ENCODE results near the gene CRIP2. TPM values are rescaled to one million over a fixed set of nuclear protein-coding genes. Genes with fewer than 3 reads are reported as not detected.

Gene CRIP2
- total RNA-seq, 1 donor from 2014 or later: 71.8 TPM

DNA sequence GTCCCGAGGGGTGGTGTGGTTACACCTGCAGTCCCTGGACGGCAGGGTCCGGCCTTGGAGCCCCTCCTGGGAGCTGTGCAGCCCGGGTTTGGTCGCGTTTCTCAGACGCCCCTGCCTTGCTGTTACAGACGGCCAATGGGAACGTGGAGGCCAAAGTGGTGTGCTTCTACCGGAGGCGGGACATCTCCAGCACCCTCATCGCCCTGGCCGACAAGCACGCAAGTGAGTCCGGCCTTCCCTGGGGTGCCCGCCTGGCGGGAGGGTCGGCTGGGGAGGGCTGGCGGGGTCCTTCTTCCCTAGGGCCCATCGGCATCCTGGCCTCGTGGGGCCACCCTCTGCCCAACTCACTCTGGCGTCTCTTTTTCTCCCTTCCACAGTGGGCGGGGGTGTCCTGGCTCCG is 29.3 kb upstream of the CRIP2 start:
- H3K27ac Mint-ChIP-seq (ENCODE audit: unreplicated experiment): no peak overlapping the region
- Histone ChIP-seq H3K4me1 (ENCODE audit: insufficient read depth, low read length) (no peaks in the 10 kb centered on the region), H3K36me3 (ENCODE audit: insufficient read depth, low read length) (peaks cover 7% of the 10 kb centered on the region), H3K79me2 (ENCODE audit: insufficient read depth, low read length) (peaks cover 48% of the 10 kb centered on the region), H3K4me3 (ENCODE audit: insufficient read depth, low read depth, low read length) (no peak overlapping the region), H4K20me1 (ENCODE audit: insufficient read depth, low read length) (peaks cover 56% of the 10 kb centered on the region), H3K27me3 (ENCODE audit: insufficient read depth, low read length) (no peaks in the 10 kb centered on the region), H3K9ac (ENCODE audit: low read length) (no peak overlapping the region), H3K9me3 (ENCODE audit: insufficient read depth, low read depth, low read length) (no peaks in the 10 kb centered on the region), H3K27ac (ENCODE audit: low read depth, low read length) (no peak overlapping the region), H3K4me2 (ENCODE audit: low read length) (no peak overlapping the region), H2AFZ (ENCODE audit: low read depth, low read length) (no peak overlapping the region)
- H3K36me3 Mint-ChIP-seq (ENCODE audit: low read depth, unreplicated experiment): peaks cover 4% of the 10 kb centered on the region
- no peak overlapping the region for H3K4me3 Mint-ChIP-seq (ENCODE audit: unreplicated experiment)
- DNase-seq (ENCODE audit: low read depth): no peak
- no peaks in the 10 kb centered on the region for H3K4me1 Mint-ChIP-seq (ENCODE audit: low read depth, unreplicated experiment)
- no peaks in the 10 kb centered on the region for H3K27me3 Mint-ChIP-seq (ENCODE audit: low read depth, unreplicated experiment)
- no peaks in the 10 kb centered on the region for H3K9me3 Mint-ChIP-seq (ENCODE audit: unreplicated experiment)
- no peak for FAIRE-seq
- no peak for TF ChIP-seq EZH2 (IDR thresholded peaks at IDR 0.05; ENCODE audit: insufficient read depth, low read length)
- TF ChIP-seq, protein P1, sequence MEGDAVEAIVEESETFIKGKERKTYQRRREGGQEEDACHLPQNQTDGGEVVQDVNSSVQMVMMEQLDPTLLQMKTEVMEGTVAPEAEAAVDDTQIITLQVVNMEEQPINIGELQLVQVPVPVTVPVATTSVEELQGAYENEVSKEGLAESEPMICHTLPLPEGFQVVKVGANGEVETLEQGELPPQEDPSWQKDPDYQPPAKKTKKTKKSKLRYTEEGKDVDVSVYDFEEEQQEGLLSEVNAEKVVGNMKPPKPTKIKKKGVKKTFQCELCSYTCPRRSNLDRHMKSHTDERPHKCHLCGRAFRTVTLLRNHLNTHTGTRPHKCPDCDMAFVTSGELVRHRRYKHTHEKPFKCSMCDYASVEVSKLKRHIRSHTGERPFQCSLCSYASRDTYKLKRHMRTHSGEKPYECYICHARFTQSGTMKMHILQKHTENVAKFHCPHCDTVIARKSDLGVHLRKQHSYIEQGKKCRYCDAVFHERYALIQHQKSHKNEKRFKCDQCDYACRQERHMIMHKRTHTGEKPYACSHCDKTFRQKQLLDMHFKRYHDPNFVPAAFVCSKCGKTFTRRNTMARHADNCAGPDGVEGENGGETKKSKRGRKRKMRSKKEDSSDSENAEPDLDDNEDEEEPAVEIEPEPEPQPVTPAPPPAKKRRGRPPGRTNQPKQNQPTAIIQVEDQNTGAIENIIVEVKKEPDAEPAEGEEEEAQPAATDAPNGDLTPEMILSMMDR (IDR thresholded peaks at IDR 0.05; ENCODE audit: insufficient read depth, low read depth, low read length): no peak

DNA sequence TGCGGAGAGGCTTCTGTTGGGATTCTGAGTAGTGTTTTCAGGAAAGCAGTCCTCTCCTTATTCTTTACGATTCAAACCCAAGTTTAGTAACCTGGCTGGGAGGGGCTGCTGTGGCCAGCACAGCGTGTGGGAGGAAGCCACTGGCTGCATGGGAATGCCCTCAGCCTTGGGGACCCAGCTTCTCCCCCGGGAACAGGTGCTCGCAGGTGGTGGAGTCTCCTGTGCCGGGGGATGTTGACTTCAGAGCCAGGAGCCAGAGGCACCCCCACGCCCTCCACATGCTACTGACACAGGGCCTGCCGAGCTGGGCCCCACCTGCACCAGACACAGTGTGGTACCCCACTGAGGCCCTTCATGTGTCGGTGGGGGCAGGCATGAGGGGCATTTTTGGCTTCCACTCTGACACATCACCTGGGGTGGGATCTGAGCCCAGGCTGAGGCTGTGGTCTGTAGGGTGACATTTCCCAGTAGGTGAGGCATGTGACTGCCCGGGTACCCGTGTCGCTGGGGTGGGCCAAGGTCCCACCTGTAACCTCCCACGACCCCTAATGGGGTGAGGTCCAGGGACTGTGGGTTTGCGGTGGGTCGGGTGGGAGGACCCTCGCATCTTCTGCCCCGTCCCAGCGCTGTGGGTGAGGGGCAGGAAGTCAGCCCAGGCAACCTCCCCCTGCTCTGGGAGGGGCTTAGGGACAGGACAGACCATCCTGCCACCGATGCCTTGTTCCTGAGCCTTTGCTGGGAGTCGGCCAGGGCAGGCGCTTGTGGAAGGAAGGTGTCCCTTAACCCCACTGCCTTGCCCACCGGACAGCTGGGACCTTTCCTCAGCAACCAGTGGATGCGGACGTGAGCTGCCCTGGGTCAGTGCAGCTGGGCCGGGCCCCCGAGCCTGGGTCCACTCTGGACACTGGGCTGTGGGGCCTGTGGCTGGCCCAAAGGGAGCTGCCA is 28.4 kb upstream of the CRIP2 start:
- no peak overlapping the region for H2AFZ ChIP-seq (ENCODE audit: low read depth, low read length)
- H3K9ac ChIP-seq (ENCODE audit: low read length): no peak overlapping the region
- peaks cover 7% of the 10 kb centered on the region for H3K36me3 ChIP-seq (ENCODE audit: insufficient read depth, low read length)
- no peaks in the 10 kb centered on the region for H3K9me3 ChIP-seq (ENCODE audit: insufficient read depth, low read depth, low read length)
- H3K4me1 ChIP-seq (ENCODE audit: insufficient read depth, low read length): no peaks in the 10 kb centered on the region
- H3K4me2 ChIP-seq (ENCODE audit: low read length): no peak overlapping the region
- peaks cover 4% of the 10 kb centered on the region for H3K36me3 Mint-ChIP-seq (ENCODE audit: low read depth, unreplicated experiment)
- no peaks in the 10 kb centered on the region for H3K4me1 Mint-ChIP-seq (ENCODE audit: low read depth, unreplicated experiment)
- no peak overlapping the region for H3K4me3 Mint-ChIP-seq (ENCODE audit: unreplicated experiment)
- no peak for TF ChIP-seq EZH2 (IDR thresholded peaks at IDR 0.05; ENCODE audit: insufficient read depth, low read length)
- TF ChIP-seq, protein P1 (IDR thresholded peaks at IDR 0.05; ENCODE audit: insufficient read depth, low read depth, low read length): no peak
- FAIRE-seq: no peak
- H3K27me3 Mint-ChIP-seq (ENCODE audit: low read depth, unreplicated experiment): no peaks in the 10 kb centered on the region
- peaks cover 51% of the 10 kb centered on the region for H4K20me1 ChIP-seq (ENCODE audit: insufficient read depth, low read length)
- DNase-seq (ENCODE audit: low read depth): no peak
- H3K4me3 ChIP-seq (ENCODE audit: insufficient read depth, low read depth, low read length): no peak overlapping the region
- H3K27ac Mint-ChIP-seq (ENCODE audit: unreplicated experiment): no peak overlapping the region
- H3K27me3 ChIP-seq (ENCODE audit: insufficient read depth, low read length): no peaks in the 10 kb centered on the region
- H3K9me3 Mint-ChIP-seq (ENCODE audit: unreplicated experiment): no peaks in the 10 kb centered on the region
- no peak overlapping the region for H3K27ac ChIP-seq (ENCODE audit: low read depth, low read length)
- peaks cover 41% of the 10 kb centered on the region for H3K79me2 ChIP-seq (ENCODE audit: insufficient read depth, low read length)

DNA sequence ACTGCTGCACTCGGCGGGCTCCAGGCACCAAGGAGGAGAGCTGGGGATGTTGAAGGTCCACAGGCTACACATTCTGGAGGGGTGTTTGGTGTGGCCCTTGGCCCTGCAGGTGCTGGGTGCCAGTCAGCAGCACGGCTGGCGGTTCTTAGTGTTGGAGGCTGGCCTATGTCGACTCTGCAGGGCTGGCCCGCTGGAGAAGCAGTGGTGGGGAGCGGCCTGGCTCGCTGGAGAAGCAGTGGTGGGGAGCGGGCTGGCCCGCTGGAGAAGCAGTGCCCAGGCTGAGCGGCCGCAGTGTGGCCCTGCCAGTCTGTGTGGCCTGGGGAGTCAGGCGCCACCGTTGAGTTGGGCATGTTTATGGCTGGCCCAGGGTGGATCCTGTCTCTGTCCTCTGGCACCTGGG is 27.6 kb upstream of the CRIP2 start:
- no peak overlapping the region for H3K27ac ChIP-seq (ENCODE audit: low read depth, low read length)
- no peak overlapping the region for H3K4me2 ChIP-seq (ENCODE audit: low read length)
- no peak overlapping the region for H3K4me3 ChIP-seq (ENCODE audit: insufficient read depth, low read depth, low read length)
- H4K20me1 ChIP-seq (ENCODE audit: insufficient read depth, low read length): peaks cover 53% of the 10 kb centered on the region
- no peaks in the 10 kb centered on the region for H3K9me3 ChIP-seq (ENCODE audit: insufficient read depth, low read depth, low read length)
- H3K4me3 Mint-ChIP-seq (ENCODE audit: unreplicated experiment): no peak overlapping the region
- H3K9me3 Mint-ChIP-seq (ENCODE audit: unreplicated experiment): no peaks in the 10 kb centered on the region
- no peaks in the 10 kb centered on the region for H3K27me3 Mint-ChIP-seq (ENCODE audit: low read depth, unreplicated experiment)
- peaks cover 7% of the 10 kb centered on the region for H3K36me3 ChIP-seq (ENCODE audit: insufficient read depth, low read length)
- no peak overlapping the region for H3K9ac ChIP-seq (ENCODE audit: low read length)
- H3K4me1 ChIP-seq (ENCODE audit: insufficient read depth, low read length): no peaks in the 10 kb centered on the region
- no peak overlapping the region for H3K27ac Mint-ChIP-seq (ENCODE audit: unreplicated experiment)
- H2AFZ ChIP-seq (ENCODE audit: low read depth, low read length): no peak overlapping the region
- no peaks in the 10 kb centered on the region for H3K4me1 Mint-ChIP-seq (ENCODE audit: low read depth, unreplicated experiment)
- peaks cover 41% of the 10 kb centered on the region for H3K79me2 ChIP-seq (ENCODE audit: insufficient read depth, low read length)
- DNase-seq (ENCODE audit: low read depth): no peak
- peaks cover under 1% of the 10 kb centered on the region for H3K36me3 Mint-ChIP-seq (ENCODE audit: low read depth, unreplicated experiment)
- TF ChIP-seq EZH2 (IDR thresholded peaks at IDR 0.05; ENCODE audit: insufficient read depth, low read length): no peak
- TF ChIP-seq, protein P1 (IDR thresholded peaks at IDR 0.05; ENCODE audit: insufficient read depth, low read depth, low read length): no peak
- no peak for FAIRE-seq
- no peaks in the 10 kb centered on the region for H3K27me3 ChIP-seq (ENCODE audit: insufficient read depth, low read length)
